HCT116 (cell line): Measurements from ENCODE around the gene ZNF860. TPM values are rescaled to one million over a fixed set of nuclear protein-coding genes. Genes with fewer than 3 reads are reported as not detected.

ENCODE experiments used
- ATAC-seq: fragments of 200-7000 bp; cut with Tn5 transposase; 2 replicates; pipeline ENCODE4 v1.9.1; 2020; ENCODE audit warnings: mild to moderate bottlenecking, moderate library complexity
- BruUV-seq: library from RNA; stranded (reverse); fragments of 400-500 nt; replicated peaks from 2 replicates; lab custom pipeline; 2021; lab: Mats Ljungman, UMichigan
- CTCF ChIA-PET: fragments of 300-600 bp; sonication (Branson Sonifier 250); formaldehyde crosslinking; loops from one replicate; lab custom pipeline; 2021; ENCODE audit warnings: antibody characterized with exemption; lab: Charles Lee
- POLR2A ChIA-PET: fragments of 300-600, 350-600 bp; sonication (Branson Sonifier 250); formaldehyde crosslinking; loops from one replicate; lab custom pipeline; 2021; ENCODE audit warnings: antibody characterized with exemption; lab: Charles Lee
- RAD21 ChIA-PET, 2 experiments: fragments of 300-600 bp; sonication (Branson Sonifier 250); formaldehyde crosslinking; loops; one replicate each; lab custom pipeline; 2023; ENCODE audit warnings: low total read pairs in 2 of 2; ENCODE audit not compliant: uncharacterized antibody in 2 of 2, unreplicated experiment in 2 of 2, low non-redundant PET in 1 of 2; lab: Charles Lee
- DNase-seq: peaks from one replicate; pipeline ENCODE4 v3.0.0-alpha.2; 2010; ENCODE audit warnings: low read depth, low spot score
- H2AFZ ChIP-seq: fragments of 200-600 bp; shearing (Covaris generic), sonication (generic); 2 replicates; pipeline ENCODE4 v1.6.1; 2017; ENCODE audit warnings: low read depth, mixed run types, mixed read lengths, antibody characterized with exemption, low read length; ENCODE audit not compliant: poor library complexity, severe bottlenecking
- H3K27ac ChIP-seq: 2 replicates; pipeline ENCODE4 v1.5.1; 2012; ENCODE audit warnings: low read depth, low read length
- H3K27me3 ChIP-seq: fragments of 200-600 bp; sonication (generic); 2 replicates; pipeline ENCODE4 v1.6.1; 2016; ENCODE audit warnings: mixed run types, low read length, mixed read lengths; ENCODE audit not compliant: insufficient read depth
- H3K36me3 ChIP-seq, 2 experiments: fragments of 200-500 bp in 1 of 2; fragments of 200-600 bp in 1 of 2; sonication (Bioruptor generic) in 1 of 2; sonication (generic) in 1 of 2; 2 replicates each; pipeline versions ENCODE4 v1.5.1 to v1.6.1; 2014 to 2016; ENCODE audit warnings: low read length in 2 of 2, inconsistent platforms in 1 of 2, mixed read lengths in 1 of 2, mixed run types in 1 of 2; ENCODE audit not compliant: insufficient read depth in 2 of 2, control insufficient read depth in 1 of 2
- H3K4me1 ChIP-seq, 2 experiments: fragments of 200-600 bp in 1 of 2; sonication (generic) in 1 of 2; 2 replicates each; pipeline versions ENCODE4 v1.5.1 to v1.6.1; 2012 to 2017; ENCODE audit warnings: low read length in 2 of 2, inconsistent platforms in 1 of 2, mild to moderate bottlenecking in 1 of 2, mixed read lengths in 1 of 2, mixed run types in 1 of 2, moderate library complexity in 1 of 2; ENCODE audit not compliant: insufficient read depth in 2 of 2, control insufficient read depth in 1 of 2
- H3K4me2 ChIP-seq: fragments of 200-600 bp; sonication (generic); 2 replicates; pipeline ENCODE4 v1.6.1; 2017; ENCODE audit warnings: mixed run types, low read length, mixed read lengths
- H3K4me3 ChIP-seq, 2 experiments: fragments of 200-600 bp in 1 of 2; sonication (generic) in 1 of 2; replicated peaks in 1 of 2; 2 replicates each; pipeline ENCODE4 v1.5.1; 2011 to 2016; ENCODE audit warnings: low read length in 2 of 2, control low read depth in 1 of 2, low read depth in 1 of 2, mild to moderate bottlenecking in 1 of 2, mixed read lengths in 1 of 2, mixed run types in 1 of 2
- H3K79me2 ChIP-seq: fragments of 200-600 bp; sonication (generic); 2 replicates; pipeline ENCODE4 v1.6.1; 2017; ENCODE audit warnings: mild to moderate bottlenecking, mixed run types, low read length, moderate library complexity, mixed read lengths; ENCODE audit not compliant: insufficient read depth
- H3K9ac ChIP-seq: fragments of 200-600 bp; sonication (generic); 2 replicates; pipeline ENCODE4 v1.6.1; 2016; ENCODE audit warnings: low read length, mixed read lengths
- H3K9me2 ChIP-seq: fragments of 200-600 bp; sonication (generic), shearing (Covaris generic); 2 replicates; pipeline ENCODE4 v1.6.1; 2017; ENCODE audit warnings: mixed run types, mild to moderate bottlenecking, moderate library complexity; ENCODE audit not compliant: insufficient read depth
- H3K9me3 ChIP-seq, 2 experiments: fragments of 200-500 bp in 1 of 2; fragments of 200-600 bp in 1 of 2; sonication (Bioruptor generic) in 1 of 2; sonication (generic) in 1 of 2; 2 replicates each; pipeline ENCODE4 v1.6.1; 2014 to 2017; ENCODE audit warnings: low read length in 2 of 2, mixed read lengths in 2 of 2, inconsistent platforms in 1 of 2, low read depth in 1 of 2, mild to moderate bottlenecking in 1 of 2, mixed run types in 1 of 2, moderate library complexity in 1 of 2; ENCODE audit not compliant: control insufficient read depth in 1 of 2, insufficient read depth in 1 of 2
- H4K20me1 ChIP-seq: fragments of 200-600 bp; sonication (generic), shearing (Covaris generic); 2 replicates; pipeline ENCODE4 v1.6.1; 2017; ENCODE audit warnings: mixed run types, mild to moderate bottlenecking, moderate library complexity; ENCODE audit not compliant: insufficient read depth
- CBX3 ChIP-seq: IDR thresholded peaks from 2 replicates; pipeline ENCODE4 v1.6.1; 2012; ENCODE audit warnings: low read depth
- EZH2 ChIP-seq: fragments of 200-600 bp; sonication (generic); IDR thresholded peaks from 2 replicates; pipeline ENCODE4 v1.6.1; 2017; ENCODE audit warnings: antibody characterized with exemption, mixed run types
- EZH2phosphoT487 ChIP-seq: fragments of 200-600 bp; IDR thresholded peaks from 2 replicates; pipeline ENCODE4 v1.6.1; 2018; ENCODE audit warnings: antibody characterized with exemption, borderline replicate concordance
- FOSL1 ChIP-seq: IDR thresholded peaks from 2 replicates; pipeline ENCODE4 v1.6.1; 2012; ENCODE audit warnings: low read depth
- POLR2AphosphoS5 ChIP-seq: IDR thresholded peaks from 2 replicates; pipeline ENCODE4 v1.6.1; 2011; ENCODE audit warnings: mild to moderate bottlenecking, low read depth, low read length, moderate library complexity
- SIN3A ChIP-seq: IDR thresholded peaks from 2 replicates; pipeline ENCODE4 v1.6.1; 2012; ENCODE audit warnings: low read depth
- ZFX ChIP-seq: fragments of 450-650 bp; IDR thresholded peaks from 2 replicates; pipeline ENCODE4 v1.6.1; 2017
- intact Hi-C: fragments of 100-400 bp; cut with micrococcal nuclease; formaldehyde crosslinking; loops from 2 replicates; pipeline ENCODE4 v1.10.0; 2022
- total RNA-seq: library from RNA; stranded (reverse); gene quantifications from one replicate; pipeline ENCODE4 v1.2.1, GENCODE V29; 2021; ENCODE audit not compliant: unreplicated experiment
- TF ChIP-seq, protein P1 (sequence below): IDR thresholded peaks from 2 replicates; pipeline ENCODE4 v1.6.1; 2011; ENCODE audit warnings: mild to moderate bottlenecking, low read length, moderate library complexity; ENCODE audit not compliant: insufficient replicate concordance; ENCODE audit errors: extremely low read depth
- TF ChIP-seq, protein P2 (sequence below): IDR thresholded peaks from 2 replicates; pipeline ENCODE4 v1.6.1; 2012; ENCODE audit warnings: low read depth

ZNF860 gene
- total RNA-seq, 1 experiment from 2014 or later: 2.9 TPM

DNA sequence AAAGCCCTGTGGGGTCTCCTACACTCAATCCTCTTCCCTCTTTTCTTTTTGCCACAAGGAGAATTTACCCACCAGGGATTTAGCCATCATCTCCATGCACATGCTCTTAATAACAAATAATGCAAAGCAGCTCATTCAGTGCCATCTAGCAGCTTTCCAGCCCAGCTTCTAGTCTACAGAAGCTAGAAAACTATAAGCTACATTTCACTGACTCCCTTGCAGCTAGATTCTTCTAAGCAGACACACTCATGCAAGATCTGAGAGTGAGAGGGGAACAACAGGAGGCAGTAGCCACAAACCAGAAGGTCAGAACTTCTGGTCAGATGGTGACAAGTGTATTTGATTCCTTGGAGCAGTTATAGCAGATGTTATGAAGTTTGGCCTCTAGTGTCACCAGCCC is 26.0 kb upstream of the ZNF860 start:
- H3K4me2 ChIP-seq: no peak overlapping the region
- H3K27ac ChIP-seq: no peak overlapping the region
- no peaks in the 10 kb centered on the region for H3K27me3 ChIP-seq
- no peak overlapping the region for H3K4me3 ChIP-seq
- ChIA-PET POLR2A (no interaction called here), RAD21 (no interaction called here), CTCF (no interaction called here)
- H4K20me1 ChIP-seq: no peaks in the 10 kb centered on the region
- H3K4me1 ChIP-seq: peaks cover 2% of the 10 kb centered on the region in 2 experiments; a peak in 3 of 4 replicates
- peaks cover 0 to 13% of the 10 kb centered on the region in 2 experiments; a peak in 1 of 4 replicates for H3K9me3 ChIP-seq
- H2AFZ ChIP-seq: no peak overlapping the region
- TF ChIP-seq CBX3: 0 out of 2 replicates have a peak, but pooled peaks have one; percentile 14
- no peak for TF ChIP-seq EZH2
- no TSS peak for BruUV-seq
- no peak for ATAC-seq
- intact Hi-C loops: no loop called here
- no peak overlapping the region for H3K9ac ChIP-seq
- H3K36me3 ChIP-seq: no peaks in the 10 kb centered on the region
- no peaks in the 10 kb centered on the region for H3K9me2 ChIP-seq
- no peak for DNase-seq
- peaks cover 21% of the 10 kb centered on the region for H3K79me2 ChIP-seq

DNA sequence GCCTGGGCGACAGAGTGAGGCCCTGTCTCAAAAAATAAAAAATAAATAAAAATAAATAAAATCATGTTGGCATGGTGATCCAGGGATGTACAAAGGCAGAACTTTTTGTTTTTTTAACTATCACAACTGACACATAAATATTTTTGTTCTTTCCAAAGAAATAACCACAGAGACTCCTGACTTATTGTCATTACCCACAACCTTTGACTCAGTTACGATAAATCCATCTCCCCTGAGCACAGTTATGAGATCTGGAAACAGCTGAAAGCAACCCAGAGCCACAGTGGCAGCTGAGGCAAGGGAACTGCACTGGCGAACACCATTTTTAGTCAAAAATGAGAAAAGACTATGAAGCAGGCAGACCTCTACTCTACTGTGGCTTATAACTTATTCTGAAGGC is 24.4 kb upstream of the ZNF860 start:
- ChIA-PET RAD21 (no interaction called here), POLR2A (no interaction called here), CTCF (no interaction called here)
- intact Hi-C loops: no loop called here
- peaks cover 14% of the 10 kb centered on the region in 2 experiments for H3K4me1 ChIP-seq
- no peaks in the 10 kb centered on the region for H4K20me1 ChIP-seq
- H3K27me3 ChIP-seq: no peaks in the 10 kb centered on the region
- peaks cover 22% of the 10 kb centered on the region for H3K79me2 ChIP-seq
- H3K4me3 ChIP-seq: no peak overlapping the region
- no peak overlapping the region for H3K9ac ChIP-seq
- H3K4me2 ChIP-seq: no peak overlapping the region
- no peaks in the 10 kb centered on the region for H3K36me3 ChIP-seq
- H3K9me3 ChIP-seq: peaks cover 0 to 13% of the 10 kb centered on the region in 2 experiments; a peak in 1 of 4 replicates
- DNase-seq (no peak), ATAC-seq (no peak)
- no TSS peak for BruUV-seq
- TF ChIP-seq CBX3 (no peak), EZH2 (no peak), ZFX (no peak), EZH2phosphoT487 (no peak), SIN3A (no peak), POLR2AphosphoS5 (no peak), FOSL1 (no peak)
- TF ChIP-seq, protein P1, sequence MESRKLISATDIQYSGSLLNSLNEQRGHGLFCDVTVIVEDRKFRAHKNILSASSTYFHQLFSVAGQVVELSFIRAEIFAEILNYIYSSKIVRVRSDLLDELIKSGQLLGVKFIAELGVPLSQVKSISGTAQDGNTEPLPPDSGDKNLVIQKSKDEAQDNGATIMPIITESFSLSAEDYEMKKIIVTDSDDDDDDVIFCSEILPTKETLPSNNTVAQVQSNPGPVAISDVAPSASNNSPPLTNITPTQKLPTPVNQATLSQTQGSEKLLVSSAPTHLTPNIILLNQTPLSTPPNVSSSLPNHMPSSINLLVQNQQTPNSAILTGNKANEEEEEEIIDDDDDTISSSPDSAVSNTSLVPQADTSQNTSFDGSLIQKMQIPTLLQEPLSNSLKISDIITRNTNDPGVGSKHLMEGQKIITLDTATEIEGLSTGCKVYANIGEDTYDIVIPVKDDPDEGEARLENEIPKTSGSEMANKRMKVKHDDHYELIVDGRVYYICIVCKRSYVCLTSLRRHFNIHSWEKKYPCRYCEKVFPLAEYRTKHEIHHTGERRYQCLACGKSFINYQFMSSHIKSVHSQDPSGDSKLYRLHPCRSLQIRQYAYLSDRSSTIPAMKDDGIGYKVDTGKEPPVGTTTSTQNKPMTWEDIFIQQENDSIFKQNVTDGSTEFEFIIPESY: no peak
- TF ChIP-seq, protein P2, sequence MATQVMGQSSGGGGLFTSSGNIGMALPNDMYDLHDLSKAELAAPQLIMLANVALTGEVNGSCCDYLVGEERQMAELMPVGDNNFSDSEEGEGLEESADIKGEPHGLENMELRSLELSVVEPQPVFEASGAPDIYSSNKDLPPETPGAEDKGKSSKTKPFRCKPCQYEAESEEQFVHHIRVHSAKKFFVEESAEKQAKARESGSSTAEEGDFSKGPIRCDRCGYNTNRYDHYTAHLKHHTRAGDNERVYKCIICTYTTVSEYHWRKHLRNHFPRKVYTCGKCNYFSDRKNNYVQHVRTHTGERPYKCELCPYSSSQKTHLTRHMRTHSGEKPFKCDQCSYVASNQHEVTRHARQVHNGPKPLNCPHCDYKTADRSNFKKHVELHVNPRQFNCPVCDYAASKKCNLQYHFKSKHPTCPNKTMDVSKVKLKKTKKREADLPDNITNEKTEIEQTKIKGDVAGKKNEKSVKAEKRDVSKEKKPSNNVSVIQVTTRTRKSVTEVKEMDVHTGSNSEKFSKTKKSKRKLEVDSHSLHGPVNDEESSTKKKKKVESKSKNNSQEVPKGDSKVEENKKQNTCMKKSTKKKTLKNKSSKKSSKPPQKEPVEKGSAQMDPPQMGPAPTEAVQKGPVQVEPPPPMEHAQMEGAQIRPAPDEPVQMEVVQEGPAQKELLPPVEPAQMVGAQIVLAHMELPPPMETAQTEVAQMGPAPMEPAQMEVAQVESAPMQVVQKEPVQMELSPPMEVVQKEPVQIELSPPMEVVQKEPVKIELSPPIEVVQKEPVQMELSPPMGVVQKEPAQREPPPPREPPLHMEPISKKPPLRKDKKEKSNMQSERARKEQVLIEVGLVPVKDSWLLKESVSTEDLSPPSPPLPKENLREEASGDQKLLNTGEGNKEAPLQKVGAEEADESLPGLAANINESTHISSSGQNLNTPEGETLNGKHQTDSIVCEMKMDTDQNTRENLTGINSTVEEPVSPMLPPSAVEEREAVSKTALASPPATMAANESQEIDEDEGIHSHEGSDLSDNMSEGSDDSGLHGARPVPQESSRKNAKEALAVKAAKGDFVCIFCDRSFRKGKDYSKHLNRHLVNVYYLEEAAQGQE: no peak
- H3K9me2 ChIP-seq: no peaks in the 10 kb centered on the region
- no peak overlapping the region for H2AFZ ChIP-seq
- H3K27ac ChIP-seq: no peak overlapping the region
